NK-92 (cell line): Measurements from ENCODE around the gene ITPR1.
"Not testable (repeated sequence)": the region's sequence is repeated elsewhere in the genome, so short reads cannot be mapped to it uniquely, and the experiment has no call there.

Experiments
- DNase-seq: peaks from one replicate; lab custom pipeline; 2025; ENCODE audit not compliant: unreplicated experiment; lab: John Stamatoyannopoulos, UW

Gene ITPR1

DNA sequence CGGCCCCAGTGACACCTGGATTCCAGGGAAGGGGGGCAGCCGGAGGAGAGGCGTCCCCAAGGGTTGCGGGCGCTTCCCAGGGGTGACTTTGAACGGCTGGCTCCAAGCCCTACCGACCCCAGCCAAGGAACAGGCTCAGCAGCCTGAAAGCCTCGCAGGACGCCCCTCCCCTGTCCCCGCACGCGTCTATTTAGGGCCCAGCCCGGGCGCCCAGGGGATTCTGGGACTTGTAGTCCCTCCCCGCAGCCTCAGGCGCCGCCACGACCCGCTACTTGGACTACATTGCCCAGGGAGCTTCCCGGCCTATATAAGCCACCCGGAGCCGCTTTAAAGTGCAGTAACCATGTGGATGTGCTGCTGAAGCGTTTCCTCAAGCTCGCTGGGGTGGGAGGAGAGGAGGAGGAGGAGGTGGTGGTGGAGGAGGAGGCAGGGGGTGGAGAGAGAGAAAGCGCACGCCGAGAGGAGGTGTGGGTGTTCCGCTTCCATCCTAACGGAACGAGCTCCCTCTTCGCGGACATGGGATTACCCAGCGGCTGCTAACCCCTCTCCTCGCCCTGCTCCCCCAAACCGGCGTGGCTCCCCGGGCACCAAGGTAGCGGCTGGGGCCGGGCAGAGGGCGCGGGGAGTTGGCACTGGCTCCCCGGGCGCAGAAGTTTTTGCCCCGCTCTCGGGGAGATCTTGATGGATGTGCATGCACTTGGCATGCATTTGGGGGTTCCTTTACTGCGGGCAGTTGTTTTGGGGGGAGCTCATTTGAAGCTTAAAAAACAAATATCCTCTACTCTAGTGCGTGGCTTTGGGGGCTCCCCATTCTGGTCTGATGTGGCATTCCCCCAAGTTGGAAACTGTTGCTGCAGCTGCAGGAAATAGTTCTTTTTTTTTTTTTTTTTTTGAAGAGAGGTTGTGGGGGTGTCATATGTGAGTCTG, at the start of gene ITPR1:
ITPR1 (plus strand) TSS at position 335 of the 927 bp plus-strand sequence. CDS start 23,144 bp downstream, outside the sequence.
- DNase-seq, result peak; percentile 86

DNA sequence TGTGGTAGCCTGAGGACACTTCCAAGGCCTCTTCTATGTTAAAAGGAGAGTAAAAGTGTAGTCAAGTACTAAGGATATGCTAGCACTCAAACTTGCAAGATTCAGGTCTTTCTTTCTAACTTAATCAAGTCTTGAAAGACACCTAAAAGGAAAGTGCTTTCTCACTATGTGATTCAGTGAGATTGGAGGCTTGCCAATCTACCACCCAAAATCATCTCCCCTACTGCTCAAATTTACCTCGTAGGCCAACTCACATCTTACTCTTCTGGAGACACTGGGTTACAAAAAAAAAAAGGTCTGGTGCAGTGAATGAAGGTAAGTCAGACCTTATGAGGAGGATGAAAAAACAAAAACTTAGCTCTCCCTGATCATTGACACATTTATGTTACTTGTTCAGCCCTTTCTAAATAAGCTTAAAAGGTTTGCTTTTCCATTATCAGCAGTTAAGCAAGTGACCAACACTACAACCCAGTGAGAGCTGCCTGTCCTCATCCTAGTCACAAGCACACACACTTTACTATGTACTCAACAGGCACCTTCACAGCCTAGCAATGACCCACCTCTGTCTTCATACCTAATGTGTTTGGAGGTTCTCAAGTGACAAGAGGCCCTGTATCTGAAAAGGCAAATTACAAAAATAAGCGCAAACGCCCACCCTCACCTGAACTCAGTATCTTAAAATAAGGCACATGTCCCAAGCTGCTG, 45.7 kb upstream of the ITPR1 start:
- no peak for DNase-seq

DNA sequence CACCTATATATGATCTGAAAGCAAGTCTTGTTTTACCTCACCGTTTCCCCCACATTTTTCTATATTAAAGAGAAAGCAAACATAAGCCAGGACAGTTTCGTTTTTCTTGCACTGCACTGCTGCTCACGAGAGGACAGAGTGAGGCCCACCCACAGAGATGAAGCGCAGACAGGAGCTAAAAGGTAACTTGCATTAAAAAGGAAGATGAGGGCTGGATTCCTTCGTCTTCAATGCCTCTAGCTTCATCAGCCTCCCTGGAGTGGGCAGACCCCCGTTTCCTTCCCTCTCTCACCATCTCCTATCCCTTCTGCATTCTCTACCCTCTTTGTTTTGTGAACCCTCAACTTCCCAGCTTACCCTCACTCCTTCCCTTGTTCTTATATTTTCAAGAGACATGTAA, 45.0 kb upstream of the ITPR1 start:
- no peak for DNase-seq

DNA sequence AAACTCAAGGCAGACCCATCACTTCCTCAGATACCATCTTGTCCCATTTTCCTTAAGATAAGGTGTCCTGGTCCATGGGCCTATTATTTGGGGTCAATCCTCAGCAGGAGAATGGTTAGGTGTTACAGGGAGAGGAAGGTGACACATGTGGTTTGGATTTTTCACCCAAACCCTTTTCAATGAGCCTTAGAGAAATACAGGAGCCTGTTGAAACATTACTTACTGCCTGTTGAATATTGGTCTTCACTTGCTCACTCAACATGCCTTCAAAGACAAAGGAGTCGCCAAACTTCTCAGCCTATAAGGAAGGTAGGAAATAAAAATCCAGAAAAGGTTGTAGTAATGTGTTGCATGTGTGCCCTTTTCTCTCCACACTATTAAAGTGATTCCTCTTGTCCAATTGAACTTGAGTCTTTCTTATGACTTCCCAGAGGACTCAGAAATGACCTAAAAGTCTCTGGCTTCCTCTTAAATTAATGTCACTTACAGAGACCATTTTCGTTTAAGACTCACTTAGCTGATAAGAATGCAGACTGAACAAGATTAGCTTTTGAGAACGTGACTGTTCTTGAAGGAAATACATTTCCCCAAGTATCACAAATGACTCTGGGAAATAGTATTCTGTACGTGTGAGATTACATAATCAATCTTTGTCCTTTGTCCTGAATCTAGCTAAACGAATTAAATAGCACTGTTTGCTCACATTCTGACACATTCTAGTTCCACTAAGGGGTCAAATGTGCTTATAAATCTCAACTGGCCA, 43.9 kb upstream of the ITPR1 start:
- DNase-seq, result no peak

DNA sequence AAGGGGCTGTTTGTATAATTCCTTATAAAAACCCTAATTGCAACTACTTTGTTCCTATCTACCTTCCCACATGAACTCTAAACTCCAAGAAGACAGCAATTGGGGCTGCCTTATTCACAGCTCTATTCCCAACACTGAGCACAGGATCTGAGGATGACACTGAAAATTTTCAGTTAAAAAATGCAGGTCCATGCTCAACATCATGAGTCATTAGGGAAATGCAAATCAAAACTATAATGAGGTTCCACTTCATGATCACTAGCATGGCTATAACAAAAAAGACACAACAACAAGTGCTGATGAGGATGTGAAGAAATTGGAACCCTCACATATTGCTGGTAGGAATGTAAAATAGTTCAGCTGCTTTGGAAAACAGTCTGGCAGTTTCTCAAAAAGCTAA, 39.0 kb upstream of the ITPR1 start:
- DNase-seq, result no peak

DNA sequence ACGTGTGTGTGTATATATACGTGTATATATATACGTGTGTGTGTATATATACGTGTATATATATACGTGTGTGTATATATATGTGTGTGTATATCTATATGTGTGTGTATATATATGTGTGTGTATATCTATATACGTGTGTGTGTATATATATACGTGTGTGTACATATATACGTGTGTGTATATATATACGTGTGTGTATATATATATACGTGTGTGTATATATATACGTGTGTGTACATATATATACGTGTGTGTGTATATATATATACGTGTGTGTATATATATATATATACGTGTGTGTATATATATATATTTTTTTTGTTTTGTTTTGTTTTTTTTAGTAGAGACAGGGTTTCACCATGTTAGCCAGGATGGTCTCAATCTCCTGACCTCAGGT, 36.4 kb upstream of the ITPR1 start:
- DNase-seq, result not testable (repeated sequence)

DNA sequence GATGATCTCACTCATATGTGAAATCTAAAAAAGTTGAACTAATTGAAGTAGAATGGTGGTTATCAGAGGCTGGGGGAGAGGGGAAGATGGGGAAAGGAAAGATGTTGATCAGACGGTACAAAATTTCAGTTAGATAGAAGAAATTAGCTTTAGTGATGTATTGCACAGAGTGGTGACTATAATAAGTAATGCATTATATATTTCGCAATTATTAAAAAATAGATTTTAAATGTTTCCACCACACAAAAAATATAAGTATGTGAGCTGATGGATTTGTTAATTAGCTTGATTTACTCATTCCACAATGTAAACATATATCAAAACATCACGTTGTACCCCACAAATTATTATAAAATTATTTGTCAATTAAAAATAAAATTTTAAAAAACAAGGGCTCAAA, 34.2 kb upstream of the ITPR1 start:
- DNase-seq, result no peak

DNA sequence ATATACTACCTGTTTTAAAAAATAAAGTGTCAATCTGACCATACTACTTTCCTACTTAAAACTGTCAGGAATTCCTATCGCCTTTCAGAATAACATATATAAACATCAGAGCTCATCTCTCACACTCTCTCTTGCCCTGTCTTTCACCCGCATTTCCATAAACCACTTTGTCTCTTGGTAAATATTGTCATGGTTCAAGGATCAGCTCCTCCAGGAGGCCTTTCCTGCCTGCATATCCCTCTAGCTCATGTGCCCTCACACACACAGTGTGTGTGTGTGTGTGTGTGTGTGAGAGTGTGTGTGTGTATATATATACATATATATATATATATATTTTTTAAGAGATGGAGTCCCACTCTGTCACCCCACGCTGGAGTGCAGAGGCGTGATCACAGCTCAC, 32.8 kb upstream of the ITPR1 start:
- DNase-seq, result no peak

DNA sequence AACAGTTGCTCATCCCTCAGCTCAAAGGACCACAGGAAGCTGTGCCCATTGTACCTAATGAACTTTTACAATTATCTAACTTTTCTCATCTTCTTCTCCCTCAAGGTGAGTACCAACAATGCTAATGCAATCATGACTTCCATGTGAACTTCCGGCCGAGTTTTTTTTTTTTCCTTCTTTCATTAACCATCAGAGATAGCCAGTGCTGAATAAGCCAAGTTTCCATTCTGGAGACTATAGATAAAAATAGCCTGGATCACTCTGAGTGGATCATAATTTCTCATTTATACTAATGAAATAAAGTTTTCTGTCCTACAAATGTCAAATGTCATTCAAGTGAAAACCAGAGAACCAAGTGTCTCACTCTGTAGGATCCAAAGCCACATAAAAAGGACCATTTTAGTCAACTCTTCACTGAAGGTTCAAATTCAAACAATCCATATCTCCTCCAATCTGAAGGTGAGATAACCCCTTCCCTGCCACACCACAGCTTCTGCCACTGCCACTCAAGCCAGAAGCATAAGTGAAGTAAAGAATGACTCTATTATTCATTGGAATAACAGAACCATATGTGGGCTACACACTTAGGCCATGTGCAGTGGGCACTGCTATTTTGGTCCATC, 31.6 kb upstream of the ITPR1 start:
- no peak for DNase-seq

DNA sequence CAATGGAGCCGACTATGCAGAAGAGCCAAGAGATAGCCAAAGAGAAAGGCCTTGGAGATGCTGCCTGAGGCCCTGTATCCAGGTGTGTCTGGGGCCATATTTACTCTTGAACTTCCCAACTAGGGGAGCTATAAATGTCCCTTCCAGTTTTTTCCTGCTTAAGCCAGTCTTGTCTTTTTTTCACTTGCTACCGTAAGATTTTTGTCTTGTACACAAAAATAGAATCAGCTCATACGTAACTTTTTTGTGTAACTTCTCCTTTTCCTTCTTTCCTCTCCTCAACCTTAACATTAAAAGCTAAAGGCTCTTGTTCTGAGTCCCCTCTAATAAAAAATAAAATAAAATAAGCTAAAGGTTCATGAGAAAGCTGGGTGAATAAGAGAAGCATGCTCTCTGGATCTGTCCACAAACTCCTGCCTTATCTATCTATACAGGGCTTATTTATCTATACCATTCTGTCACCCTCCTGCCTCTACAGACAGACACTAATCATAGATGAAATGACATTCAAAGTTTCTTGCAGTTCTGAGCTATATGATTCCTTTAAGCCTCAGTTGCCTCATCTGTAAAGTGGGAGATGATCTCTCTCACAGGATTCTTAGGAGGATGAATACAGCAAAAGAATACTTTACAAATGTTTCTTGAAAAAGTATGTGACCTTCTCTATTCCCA, 30.6 kb upstream of the ITPR1 start:
- no peak for DNase-seq

DNA sequence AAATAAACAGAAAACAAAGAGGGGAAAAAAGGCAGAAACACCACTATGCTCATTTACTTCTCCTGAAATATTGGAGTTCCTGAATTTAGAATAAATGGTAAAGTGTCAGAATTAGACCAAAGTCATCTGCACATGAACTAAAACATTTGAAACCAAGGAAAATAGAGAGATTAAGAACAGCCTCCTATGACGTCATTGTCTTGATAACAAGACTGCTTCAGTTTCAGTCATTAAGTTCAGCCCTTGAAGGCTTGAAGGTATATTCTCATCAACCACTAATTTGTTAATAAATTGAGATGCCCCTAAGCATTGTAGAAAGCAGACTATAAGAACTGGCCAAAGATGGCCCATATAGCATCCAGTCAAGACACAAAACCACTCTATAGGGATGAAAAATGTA, 28.6 kb upstream of the ITPR1 start:
- DNase-seq, result no peak

DNA sequence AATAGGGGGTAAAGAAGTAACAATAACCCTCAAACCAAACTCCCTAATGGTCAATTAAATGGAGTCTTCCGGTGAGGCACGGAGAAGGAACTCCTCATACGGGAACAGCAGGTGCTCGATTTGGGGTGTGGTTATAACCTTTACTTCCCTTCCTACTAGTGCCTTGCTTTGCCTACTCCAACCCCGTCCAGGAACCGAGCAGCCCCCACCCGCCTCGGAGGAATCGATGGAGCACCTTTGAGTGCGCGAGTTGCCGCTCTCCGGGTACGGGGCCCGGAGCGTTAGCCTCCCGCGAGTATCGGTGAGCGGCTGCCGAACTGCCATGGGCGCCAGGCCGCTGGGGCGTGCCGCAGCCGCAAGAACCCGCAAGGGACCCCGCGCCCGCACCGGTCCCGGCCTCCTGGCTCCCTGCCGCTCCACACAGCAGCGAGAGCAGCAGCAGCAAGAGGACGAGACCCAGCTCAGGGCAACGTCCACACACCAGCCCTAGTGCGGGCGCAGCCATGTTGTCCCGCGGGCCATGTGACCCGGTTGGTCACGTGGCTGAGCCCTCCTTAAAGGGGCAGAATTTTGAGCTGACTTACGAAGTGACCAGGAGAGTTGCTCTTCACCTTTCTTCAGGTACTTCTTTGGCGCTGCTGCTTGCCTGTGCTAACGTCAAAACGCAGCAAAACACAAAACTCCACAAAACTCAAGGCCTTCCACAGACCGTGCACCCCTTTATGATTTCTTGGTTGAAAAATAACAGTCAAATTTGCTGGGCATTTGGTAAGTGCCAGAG, 26.2 kb upstream of the ITPR1 start, which contains the start of gene SUMF1:
SUMF1 (minus strand) TSS at position 529 of the 781 bp plus-strand sequence; CDS start at position 505, 24 bp downstream.
- DNase-seq, result no peak

DNA sequence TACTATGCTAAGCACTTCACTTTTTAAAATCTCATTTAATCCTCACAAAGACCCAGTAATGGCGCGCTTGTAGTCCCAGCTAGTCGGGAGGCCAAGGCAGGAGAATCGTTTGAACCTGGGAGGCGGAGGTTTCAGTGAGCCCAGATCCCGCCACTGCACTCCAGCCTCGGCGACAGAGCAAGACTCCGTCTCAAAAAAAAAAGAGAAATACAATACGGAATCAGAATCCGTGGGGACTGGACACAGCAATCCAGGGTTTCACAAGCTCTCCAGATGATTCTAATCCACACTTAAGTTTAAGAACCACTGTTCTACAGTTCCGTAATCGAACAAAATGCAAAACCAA, 25.7 kb upstream of the ITPR1 start:
- DNase-seq, result no peak

DNA sequence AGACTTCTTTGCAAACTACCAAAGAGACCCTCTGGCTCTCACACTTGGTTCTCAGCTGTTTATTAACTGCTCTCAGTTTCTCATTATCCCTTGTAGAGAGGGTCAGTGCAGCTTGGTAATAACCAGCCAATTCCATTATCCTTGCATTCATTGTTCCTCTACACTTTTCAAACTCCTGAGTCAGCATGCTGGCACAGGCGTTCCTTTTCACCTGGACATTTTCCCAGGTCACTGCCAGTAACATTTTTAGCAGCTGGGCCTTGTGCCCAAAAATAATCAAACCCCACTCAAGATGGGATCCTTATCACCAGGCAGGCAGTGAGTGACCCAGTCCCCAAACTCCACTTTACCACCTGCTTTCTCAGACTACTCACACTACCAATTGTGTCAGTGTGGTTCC, 21.2 kb upstream of the ITPR1 start:
- no peak for DNase-seq

DNA sequence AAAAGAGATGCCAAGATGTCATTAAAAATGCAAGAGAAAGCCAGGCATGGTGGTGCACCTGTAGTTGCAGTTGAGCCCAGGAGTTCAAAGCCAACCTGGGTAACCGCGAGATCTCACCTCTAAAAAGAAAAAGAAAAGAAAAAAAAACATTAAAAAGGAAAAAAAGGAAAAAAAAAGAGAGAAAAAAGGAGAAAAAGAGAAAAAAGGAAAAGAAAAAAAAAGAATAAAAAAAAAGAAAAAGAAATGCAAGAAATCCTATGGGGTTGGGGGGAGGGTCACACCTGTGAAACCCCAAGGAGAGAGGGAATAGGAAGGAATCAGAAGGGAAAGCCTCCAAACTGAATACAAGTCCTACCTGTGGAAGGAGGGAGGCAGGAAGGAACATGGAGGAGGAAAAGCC, 20.8 kb upstream of the ITPR1 start:
- DNase-seq, result no peak

DNA sequence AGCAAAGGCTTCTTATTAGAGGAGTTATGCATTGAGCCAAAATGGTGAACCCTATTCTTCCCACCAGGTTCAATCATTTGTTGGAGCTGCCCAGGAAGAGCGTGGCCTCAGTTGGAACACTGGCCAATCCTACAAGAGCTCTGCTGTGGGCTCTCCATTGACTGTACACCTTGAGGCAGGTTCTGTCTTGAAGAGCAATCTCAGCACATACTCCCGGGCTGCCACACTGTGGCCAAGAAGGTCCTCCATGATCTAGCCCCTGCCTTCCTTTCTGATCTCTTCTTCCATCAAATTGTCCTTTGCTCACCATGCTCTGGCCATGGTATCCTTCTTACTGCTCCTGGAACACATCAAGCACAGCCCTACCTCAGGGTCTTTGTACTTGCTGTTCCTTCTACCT, 20.4 kb upstream of the ITPR1 start:
- DNase-seq, result no peak

DNA sequence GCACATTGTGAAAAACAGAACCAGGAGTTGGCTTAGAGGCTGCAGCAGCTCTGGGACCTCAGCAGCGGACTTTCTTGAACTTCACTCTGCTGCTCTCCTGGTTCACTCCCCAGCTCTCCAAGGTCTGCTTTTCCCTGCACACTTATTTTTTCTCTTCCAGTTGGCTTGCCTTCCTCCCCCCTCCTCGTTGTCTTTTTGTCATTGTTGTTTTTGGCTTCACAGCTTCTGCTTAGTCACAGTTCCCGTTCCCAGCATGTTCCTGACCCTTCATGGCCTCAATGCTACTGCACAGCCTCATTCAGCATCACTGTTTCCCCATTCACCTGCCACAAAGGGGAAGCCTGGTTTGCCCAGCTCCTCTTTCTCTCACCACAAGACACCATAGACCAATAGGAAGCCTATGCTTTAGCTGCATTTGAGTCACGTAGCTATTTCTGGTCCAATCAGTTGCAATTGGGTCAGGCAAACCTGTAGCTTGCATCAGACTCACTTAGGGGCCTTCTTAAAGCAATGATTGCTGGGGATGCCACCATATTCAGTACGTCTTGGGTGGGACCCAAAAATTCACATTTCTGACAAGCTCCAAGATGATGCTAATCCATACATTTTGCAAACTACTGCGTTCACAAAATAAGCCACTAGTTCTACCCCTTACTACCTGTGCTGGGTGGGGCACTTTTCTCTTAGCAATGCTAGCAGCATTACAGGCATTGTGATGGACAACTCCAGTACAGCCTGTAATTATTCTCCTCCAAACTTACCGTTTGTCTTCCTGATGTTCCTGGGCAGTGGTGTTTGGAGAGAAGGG, 18.3 kb upstream of the ITPR1 start:
- no peak for DNase-seq

DNA sequence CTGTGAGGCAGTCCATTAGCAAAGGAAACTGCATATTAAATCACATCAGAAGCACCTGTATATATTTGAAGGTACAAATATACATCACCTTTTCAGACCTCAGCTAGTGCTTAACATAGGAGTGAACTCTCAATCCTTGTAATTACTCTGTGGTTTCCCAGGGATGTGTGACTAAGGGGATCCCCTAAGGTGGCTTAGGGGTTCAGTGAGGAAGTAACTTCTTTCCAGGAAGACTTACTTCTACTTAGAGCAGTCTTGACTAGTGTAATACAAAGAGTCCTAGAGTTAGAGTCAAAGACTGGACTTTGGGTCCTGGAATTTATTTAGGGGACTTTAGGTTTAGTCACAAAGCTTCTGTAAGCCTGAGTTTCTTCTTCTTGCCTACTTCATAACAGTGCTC, 17.3 kb upstream of the ITPR1 start:
- DNase-seq, result no peak

DNA sequence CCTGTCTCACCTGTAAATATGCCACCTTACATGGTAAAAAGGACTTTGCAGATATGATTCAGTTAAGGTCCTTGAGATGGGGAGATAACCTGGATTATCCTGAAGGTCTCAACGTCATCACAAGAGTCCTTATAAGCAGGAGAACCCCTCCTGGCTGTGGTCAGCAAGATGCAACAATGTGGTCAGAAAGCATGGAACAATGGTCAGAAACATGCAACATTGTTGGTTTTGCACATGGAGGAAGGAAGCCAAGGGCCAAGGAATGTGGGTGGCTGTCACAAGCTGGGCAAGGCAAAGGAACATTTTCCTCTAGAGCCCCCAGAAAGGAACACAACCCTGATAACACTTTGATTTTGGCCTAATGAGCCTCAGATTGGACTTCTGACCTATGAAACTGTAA, 16.7 kb upstream of the ITPR1 start:
- no peak for DNase-seq
